Inflammatory macrophage (primary cell): ENCODE data around the gene NEDD8.

Experiments used
- DNase-seq, 2 donors: peaks; one replicate each; pipeline ENCODE4 v3.0.0-alpha.2; 2020 to 2022

The NEDD8 gene

DNA sequence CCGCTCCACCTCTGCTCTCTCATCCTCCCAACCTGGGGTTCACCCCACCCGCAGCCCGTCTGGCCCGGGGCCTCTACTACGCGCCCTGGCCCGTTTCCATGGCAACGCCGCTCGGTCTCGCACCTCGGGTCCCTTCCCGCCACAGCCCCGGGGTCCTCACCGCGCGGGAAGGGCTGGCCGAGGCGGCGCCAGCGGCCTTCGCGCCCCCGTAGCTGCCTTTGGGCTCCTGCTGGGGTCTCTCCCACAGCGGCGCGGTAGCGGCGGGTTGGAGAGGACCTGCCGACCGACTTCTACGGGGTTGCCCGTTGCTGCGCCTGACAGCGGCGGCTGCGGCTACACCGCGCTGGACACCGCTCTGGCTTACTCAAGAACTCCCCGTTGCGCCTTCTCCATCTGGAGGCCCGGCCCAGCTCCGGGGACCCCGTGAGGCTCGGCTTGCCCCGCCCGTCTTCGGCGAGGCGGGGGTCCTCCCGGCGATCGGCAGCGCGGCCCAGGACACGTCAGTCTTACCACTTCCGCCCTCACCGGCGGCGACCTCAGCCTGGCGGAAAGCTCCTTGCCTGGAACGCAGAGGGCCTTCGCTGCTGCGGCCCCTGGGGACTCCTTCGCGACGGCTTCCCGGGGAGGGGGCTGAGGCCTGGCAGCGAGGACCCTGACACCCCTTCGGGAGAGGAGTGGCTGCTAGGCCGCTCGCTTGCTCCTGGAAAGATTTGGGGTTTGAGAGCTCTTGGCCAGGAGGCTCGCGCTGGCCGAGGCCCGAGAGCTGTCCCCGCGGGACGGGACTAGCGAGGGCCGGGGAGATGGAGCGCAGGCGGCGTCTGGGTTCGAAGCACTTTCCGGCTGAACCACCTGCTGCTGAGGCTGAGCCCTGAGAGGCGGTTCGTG lies 36.7 kb downstream of the NEDD8 start, which contains the start of gene TM9SF1:
Gene TM9SF1 (minus strand): TSS at position 256 of the 885 bp plus-strand sequence. CDS start 422 bp downstream, outside the sequence.
- peak; percentile 74 to 88 for DNase-seq

DNA sequence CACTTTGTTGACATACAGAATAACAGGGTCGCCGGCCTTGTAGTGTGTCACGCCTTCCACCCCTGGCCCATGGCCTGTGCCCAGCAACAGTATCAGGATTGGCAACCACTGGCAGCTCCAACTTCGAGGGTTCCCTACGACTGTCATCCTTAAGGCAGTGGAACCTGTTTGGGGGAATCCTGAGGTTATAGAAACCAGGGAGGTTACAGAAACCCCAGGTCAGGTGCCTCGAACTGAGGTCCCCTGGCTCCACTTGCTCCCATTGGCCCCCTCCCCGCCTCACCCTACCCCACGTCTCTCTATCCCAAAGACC lies 37.3 kb downstream of the NEDD8 start:
- DNase-seq, result no peak

DNA sequence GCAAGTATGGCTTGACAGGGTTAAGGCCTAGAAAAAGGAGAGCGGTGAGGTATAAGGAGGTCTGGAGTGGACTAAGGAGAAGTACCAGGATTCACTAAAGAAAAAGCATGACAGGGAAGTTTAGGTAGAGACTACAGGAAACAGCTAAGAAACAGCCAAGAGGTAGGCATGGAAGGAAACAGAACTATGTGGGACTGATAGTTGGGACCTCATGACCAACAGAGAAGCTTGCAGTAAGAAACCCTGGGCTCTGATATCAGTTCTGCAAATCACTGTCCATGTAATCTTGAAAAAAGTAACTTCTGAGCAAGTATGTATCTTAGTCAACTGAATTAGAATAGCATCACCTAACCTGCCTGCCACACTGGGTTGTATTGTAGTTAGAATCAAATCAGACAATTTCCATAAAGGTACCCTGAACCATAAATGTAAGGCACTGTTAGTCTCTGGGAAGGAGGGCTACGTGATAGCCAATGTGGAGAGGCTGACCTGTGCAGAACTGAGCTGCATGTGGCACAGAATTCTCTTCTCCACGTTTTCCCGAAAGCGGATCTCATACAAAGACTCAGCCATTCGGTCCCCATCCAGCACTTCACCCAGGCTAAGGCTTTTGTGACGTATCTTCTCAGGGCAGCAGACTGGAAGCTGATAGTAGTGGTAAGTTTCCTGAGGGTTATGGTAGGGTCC lies 37.8 kb downstream of the NEDD8 start:
- peak; percentile 12 to 43 for DNase-seq

DNA sequence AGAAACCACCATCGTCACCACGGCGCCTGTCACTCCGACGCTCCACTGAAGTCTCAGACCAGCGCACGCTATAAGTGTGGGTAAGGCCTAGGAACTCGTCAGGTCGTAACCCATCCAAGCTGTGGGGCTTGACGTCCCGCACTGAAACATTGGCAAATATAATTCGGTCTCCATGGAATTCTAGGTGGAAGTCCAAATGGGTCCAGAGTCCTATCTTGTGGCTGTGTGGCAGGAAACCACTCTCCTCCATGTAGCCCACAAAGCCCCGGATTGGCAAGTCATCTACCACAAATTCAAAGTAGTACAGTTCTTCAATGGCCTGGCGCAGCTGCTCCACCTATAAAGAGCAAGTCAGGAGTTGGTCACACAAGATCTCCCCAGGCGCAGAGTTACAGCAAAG lies 39.2 kb downstream of the NEDD8 start:
- DNase-seq, result no peak

DNA sequence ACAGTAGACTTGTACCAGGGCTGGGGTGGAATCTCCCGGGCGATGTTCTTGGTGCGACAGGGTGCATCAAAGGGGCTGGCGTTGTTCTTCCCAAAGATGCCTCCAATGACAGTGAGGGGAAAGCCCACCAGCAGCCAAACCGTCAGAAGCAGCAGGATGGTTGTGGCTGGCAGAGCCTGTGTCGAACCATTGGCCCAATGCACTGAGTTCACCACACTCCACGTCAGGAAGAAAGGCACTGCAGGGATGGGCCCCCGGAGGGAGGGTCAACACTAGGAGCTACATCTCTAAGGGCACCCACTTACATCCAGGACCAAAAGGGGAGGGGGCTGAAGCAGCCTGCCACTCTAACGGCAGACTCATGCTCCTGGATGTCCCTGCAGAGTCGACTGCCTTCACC lies 41.8 kb downstream of the NEDD8 start:
- DNase-seq, result no peak

DNA sequence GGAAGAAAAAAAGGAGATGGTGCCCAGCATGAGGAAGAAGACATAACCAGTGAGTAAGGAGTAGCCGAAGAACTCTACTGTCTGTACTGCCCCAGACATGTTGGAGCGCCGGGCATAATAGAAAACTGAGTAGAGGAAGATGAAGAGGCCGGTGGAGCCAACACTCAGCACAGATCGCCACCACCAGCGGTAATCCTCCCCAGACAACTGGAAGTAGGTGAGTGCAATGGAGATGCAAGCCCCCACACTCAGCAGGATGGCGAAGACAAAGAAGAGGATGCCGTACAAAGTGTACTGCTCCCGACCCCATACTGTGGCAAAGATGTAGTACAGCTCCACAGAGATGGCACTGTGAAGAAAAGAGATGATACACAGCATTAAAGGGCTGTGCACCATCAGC lies 42.7 kb downstream of the NEDD8 start:
- no peak for DNase-seq

DNA sequence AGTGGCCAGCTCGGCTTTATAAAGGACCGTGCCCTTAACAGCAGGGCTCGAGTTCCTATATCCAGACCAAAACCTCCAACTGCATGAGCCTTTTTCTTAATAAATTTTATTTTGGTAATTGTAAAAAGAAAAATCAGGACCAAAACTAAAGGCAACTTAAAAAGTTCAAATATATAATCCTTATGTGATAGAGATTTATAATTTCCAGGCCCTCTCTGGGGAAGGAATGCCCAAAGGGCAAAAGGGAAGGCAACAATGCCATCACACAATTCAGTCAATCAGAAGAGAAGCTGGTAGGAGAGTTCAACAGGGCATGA lies 43.1 kb downstream of the NEDD8 start:
- DNase-seq, result no peak

DNA sequence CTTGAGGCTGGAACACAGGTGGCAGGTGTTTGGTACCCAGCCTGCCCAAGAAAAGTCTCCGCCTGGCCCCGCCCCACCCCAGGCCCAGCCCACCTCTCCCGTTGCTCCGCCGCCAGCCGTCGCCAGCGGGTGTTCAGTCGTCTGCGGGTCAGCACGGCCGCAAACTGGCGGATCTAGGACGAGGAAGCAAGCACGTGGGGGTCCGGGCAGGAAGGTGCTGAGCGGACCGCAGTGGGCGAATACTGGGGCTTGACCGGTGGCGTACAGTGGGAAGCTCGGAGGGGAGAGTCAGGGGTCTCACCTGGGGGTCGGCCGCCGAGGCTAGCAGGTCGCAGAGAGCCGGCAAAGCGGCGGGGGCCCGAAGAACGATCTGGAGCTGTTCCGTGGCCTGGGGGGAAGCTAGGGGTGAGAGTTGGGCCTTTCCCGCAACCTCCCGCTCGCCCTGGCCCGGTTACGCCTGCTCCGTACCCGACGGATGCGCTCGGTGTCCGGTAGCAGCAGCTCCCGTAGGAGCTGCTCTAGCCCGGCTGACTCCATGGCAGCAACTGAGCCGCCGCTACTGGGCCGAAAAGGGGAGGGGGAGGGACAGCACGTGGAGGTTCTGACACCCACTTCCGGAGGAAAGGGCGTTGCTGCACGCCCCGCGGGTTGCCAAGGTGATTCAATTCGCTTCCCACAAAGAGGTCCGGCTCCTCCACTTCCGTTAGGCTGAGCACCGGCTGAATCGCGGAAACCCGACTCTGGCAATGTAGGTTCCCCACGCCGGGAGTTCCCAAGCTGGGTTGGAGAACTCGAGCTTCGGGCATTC lies 43.7 kb downstream of the NEDD8 start, which contains the start of gene IPO4:
Gene IPO4 (minus strand): TSS at position 566 of the 808 bp plus-strand sequence. CDS start 29 bp downstream, at position 537.
- peak; percentile 97 to 98 for DNase-seq

DNA sequence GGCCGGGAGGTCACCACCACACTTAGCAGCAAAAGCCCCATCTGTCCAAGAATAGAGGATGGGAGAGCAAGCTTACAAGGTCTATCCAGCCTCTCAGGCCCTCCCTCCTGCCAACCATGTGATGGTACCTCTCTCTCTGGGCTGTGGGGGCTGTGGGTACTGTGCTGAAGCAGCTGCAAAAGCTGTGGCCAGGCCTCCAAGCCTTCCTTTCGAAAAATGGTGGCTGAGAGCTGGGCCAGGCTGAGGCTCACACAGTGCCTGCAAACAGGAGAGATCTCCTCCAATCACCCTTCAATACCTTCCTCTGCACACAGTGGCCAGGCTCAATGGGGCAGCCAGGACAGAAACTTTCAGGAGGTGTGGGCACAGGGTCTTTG lies 44.6 kb downstream of the NEDD8 start:
- no peak for DNase-seq

DNA sequence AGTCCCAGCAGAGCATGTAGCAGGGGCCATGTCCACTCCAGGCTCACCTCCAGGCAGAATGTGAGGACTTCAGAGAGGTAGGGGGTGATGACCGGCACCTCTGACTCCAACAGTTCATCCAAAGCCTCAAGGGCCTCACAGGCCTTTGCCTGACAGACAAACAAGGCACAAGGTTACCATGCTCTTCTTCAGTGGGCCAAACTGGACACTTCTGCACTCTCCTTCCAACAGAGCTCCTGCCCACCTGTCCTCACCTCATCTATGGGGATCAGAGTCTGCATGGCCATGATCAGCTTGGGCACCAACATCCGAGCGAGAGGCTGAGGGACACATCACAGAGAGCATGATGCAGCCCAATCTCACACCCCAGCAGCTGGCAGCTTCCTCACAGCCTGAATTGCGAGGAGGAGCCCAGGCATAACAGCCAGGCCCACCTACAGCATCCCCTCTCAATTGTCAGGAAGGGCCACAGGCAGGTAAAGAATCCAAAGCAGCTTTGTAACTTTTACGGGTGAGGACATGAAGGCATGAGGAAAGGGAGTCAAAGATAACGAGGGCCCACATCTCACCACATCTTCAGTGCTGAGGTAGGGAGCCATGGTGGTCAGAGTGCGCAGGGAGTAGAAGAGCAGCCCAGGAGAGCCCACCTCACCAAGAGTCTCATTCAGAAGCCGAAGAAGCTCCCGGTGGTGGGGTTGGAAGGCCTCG lies 45.2 kb downstream of the NEDD8 start:
- DNase-seq, result no peak

DNA sequence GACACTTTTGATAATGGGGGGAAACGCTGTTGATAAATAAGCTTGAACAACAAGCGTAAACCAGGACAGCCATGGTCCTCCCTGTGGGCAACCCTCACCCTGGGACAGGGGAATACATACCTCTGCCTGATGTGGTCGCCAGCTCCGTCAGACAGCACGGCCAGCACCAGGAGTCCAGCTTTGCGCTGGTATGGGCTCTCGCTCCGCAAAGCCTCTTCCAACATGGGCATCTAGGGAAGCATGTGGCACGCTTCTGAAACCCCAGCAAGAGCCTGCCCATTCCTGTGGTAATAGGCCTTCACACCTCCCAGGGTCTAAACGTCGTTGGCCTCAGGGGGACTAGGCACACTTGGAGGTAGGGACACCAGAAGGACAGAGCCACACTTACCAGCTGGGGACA lies 46.4 kb downstream of the NEDD8 start:
- no peak for DNase-seq

DNA sequence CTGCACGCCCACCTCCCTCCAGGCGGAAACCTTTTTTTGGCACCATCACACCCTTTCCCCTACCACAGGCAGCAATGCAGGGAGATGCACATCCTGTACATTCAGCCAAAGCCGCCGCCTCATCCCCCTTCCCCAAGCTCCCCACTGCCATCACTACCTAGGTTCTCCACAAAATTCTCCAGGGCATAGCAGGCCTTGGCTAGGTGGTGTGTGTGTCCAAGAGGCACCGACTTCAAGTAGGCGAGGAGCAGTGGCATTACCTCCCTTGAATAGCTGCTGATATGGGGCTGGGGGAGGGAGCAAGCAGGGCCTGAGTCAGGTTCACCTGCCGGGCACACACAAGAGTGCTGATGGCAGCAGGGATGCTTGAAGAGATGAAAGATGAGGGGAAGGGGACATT lies 47.1 kb downstream of the NEDD8 start:
- DNase-seq, result no peak

DNA sequence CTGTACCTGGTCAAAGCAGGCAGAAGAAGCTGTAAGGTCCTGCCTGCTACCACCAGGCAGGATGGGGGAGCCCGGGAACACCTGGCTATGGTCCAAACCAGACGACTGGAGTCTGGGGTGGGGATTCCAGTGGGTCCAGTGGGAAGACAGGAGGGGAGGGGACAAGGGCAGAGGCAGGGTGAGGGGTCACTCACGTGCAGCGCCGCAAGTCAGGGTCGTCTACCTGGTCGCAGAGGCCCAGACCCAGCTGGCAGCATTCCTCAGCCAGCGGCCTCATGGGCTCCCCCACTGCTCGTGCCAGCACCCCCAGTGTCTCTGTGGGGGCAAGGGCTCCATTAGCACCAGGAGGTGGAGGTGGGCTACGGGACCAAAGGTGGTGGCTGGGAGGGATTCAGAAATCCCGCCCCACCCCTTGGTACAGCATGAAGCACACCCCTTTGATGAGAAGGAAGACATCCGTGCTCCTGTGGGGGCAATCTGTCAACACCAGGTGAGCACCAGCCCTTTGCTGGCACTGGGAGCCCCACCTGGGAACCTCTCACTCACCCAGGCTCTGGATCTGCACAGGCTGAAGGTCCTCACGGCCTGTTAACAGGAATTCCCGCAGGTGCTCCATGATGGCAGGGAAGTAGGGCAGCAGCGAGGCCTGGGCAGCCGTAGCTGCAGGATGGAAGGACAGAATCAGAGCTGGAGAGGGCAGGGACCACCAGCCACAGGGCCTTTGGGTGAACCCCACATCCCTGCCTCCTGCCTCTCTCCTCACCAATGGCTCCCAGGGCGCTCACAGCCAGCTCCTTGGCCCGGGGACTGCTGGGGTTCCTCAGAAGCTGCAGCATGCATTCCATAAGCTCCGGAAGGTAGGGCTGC lies 47.8 kb downstream of the NEDD8 start:
- DNase-seq, result no peak

DNA sequence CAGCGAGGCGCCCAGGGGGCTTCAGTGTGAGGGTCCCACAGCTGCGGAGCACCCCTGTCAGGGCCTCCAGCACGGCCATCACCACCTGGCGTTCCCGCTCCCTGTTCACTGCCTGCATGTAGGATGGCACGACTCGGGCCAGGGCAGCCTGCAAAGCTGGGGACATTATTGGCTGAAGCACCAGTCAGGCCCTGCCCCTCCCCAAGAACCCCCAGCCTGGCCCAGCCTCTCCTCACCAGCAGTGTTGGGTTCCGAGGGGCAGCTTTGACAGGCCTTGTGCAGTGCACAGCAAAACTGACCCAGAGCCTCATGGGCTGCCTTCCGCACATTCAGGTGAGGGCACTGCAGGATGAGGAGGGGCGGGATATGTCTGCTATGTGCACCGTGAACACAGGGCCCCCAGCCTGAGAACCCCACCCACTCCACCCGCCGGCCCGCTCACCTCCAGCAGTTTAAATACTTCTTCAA lies 49.1 kb downstream of the NEDD8 start:
- DNase-seq, result no peak

DNA sequence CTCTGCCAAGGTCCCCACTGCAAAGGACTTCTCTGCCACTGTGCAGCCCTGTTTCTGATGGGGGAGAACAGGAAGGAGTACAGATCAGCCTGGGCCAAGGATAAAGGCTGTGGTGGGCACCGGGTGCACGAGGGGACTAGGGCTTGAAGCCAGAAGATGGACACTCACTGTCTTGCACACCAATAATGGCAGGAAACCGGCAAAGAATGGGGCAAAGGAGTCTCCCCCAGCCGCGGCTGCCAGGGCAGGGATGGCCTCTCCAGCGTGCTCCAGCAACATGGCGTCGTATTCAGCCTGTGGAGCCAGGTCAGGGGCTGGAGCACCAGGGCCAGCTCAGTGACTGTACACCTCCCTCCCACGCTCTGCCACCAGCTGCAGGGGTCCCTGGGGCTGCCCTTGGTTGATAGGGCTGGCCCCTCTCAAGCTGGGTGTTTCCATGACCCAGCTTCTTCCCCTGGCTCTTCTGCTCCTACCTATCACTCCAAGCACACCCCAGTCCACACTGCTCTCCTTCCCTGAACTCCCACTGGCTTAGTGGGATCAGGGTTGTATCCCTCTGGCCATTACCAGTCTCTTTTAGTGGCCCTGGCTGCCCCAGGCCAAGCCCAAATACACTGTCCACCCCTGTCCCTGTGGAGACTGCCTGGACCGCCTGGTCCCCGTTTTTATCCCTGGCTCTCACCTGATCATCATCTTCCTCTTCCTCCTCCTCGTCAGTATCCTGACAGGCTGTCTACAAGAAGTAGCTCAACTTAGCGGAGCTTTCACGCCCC lies 49.9 kb downstream of the NEDD8 start:
- no peak for DNase-seq

DNA sequence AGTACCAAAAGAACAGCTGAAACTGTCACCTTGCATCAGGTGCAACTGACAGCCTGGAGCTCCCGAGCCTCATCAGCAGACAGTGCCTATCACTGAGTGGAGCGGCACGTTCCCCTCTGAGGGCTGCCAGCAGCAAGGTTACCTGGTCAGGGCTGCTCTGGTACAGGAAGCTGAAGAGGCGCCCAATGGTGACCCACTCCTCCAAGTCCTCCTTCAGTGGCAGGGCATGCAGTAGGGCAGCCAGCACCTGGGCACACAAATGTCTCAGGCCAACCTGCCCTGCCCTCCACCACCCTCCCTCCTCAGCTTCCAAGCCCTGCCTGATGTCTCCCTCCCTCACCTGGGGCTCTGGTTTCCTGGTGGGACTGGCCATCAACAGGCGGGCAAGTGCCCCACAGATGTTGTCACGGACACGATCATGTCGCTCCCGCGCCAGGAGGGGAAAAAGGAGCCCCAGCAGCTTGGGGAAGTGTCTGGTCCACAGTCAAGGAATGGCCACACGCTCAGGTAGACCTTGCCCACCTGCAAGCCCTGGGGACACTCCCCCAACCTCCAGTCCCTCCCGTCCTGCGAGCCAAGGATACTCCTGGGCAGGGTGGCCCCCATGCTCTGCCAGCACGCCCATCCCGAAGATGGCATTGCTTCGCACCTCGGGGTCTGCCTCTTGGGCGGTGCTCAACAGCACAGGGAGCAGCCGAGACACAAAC lies 50.6 kb downstream of the NEDD8 start:
- no peak for DNase-seq

DNA sequence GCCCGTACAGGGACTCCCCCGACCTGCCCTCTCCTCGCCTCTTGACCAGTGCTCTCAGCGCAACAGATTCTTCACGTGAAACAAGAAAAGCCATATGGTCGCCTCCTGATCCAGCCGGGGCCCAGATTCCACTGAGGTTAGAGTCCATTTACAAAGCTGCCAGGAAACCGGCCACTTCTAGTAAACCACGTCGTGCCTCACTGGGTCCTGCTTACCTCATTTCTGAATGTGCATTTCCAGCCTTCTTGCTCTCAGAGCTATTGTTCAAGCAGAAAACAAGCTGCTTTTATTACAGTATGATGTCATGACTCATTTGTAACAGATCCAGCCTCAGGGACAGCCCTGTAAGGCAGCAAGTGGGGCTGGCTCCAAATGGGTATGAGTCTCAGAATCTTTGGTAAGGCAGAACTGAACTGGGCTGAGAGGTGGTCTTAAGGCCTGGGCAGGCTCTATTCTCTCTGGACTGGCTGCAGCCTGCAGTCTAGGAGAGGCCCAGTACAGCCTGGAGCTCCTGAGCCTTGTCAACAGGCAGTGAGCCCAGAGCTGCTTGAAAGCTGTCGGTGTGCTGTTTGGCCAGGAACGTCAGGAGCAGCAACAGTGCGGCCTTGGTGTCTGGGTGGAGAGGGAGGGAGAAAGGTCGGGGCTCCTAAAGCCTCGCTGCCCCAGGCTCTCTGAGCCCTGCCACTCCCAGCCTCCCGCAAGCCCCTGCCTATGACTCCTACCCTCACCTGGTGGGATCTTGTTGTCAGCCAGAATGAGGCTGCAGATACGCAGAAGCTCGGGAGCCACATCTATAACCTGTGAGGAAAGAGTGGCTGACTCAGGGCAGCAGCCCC lies 52.0 kb downstream of the NEDD8 start:
- no peak for DNase-seq

DNA sequence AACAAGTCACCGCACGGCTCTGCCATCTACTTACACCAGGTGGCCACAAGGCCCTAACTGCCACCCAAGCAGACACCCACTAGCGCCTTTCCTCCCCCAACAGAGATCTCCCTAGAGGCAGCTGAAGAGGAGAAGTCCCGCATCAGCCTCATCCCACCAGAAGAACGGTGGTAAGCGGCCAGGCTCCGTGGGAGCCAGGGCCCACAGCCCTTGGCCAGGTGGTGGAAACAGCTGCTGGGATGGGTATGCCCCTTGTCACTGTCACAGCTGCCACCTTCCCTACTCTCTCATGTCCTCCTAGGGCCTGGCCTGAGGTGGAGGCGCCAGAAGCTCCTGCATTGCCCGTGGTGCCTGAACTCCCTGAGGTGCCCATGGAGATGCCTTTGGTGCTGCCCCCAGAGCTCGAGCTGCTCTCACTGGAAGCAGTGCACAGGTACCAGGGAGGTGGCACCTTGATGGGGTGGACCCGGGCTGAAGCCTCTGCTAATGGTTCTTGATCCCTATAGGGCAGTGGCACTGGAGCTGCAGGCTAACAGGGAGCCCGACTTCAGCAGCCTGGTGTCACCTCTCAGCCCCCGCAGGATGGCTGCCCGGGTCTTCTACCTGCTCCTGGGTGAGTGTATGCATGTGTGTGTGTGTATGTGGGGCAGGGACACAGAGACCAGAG lies 52.7 kb downstream of the NEDD8 start:
- no peak for DNase-seq
